Measurements from ENCODE around the gene VGLL4.

The VGLL4 gene

DNA sequence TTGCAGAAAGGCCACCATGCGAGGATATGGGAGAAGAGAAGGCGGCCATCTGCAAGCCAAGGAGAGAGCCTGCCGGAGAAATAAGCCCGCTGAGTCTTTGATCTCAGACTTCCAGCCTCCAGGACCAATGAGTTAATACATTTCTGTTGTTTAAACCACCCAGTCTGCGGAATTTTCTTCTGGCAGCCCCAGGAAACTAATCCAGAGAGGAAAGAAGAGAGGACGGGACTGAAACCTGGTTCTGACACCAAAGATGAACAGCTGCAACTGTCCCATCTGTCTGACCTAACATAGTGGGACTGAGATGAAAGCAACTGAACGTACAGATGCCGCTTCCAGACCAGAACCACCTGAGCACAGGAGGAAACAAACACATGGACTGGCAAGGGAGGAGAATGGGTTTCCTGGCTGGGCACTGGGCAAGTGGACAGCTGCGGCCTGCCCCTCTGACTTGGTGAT lies 32.3 kb downstream of the VGLL4 start:
- H3K27ac ChIP-seq (ENCODE audit: low read length), result no peak overlapping the region
- H3K9ac ChIP-seq (ENCODE audit: low read depth, low read length), result no peak overlapping the region
- TF ChIP-seq EZH2 (IDR thresholded peaks at IDR 0.05; ENCODE audit: borderline replicate concordance, low read depth, low read length, severe bottlenecking) (no peak), CTCF (IDR thresholded peaks at IDR 0.05; ENCODE audit: borderline replicate concordance, extremely low read depth, low read length, poor library complexity, severe bottlenecking) (no peak)
- no peak overlapping the region for H3K4me2 ChIP-seq (ENCODE audit: insufficient read depth, low read length)
- no peaks in the 10 kb centered on the region for H3K27me3 ChIP-seq (ENCODE audit: insufficient read depth, low read length, poor library complexity)
- no peak overlapping the region for H2AFZ ChIP-seq (ENCODE audit: low read depth, low read length)
- ATAC-seq (ENCODE audit: insufficient read depth, low read depth), result no peak
- H3K4me1 ChIP-seq (ENCODE audit: insufficient read depth, low read length), result no peaks in the 10 kb centered on the region
- H3K4me3 ChIP-seq (ENCODE audit: low read depth in 1 of 2, low read length in 2 of 2), result no peak overlapping the region
- peaks cover 100% of the 10 kb centered on the region for H3K79me2 ChIP-seq (ENCODE audit: insufficient read depth, low read length)
- peaks cover 26% of the 10 kb centered on the region for H3K36me3 ChIP-seq (ENCODE audit: insufficient read depth, low read length)
- peaks cover 95% of the 10 kb centered on the region for H4K20me1 ChIP-seq (ENCODE audit: insufficient read depth, low read length)
- H3K9me3 ChIP-seq (ENCODE audit: insufficient read depth, low read length, severe bottlenecking), result no peaks in the 10 kb centered on the region
- DNase-seq, result no peak

DNA sequence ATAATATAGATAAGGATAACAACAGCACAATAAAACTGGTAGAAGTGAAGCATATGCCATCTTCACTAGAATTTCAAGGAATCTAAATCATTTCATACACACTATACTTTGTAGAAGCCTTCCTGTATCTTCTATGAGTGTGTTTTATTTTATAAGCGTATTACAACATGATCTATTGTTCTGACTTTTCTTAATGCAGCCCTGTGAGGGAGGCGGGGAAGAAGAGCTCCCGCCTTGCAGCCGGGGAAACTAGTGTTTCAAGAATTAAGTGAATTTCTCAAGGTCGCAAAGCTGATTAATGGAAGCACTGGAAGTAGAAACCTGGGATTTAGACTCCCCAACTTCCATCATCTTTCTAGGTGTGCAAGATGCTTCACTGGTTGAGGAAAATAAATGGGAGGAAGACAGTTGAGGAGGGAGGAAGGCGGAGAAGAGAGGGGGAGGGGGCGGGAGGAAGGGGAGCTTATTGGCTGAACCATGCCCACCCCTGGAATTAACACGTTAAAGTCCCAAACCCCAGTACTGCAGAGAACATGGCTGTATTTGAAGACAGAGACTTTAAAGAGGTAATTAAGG lies 32.9 kb downstream of the VGLL4 start:
- Histone ChIP-seq H2AFZ (ENCODE audit: low read depth, low read length) (no peak overlapping the region), H3K4me3 (ENCODE audit: low read depth in 1 of 2, low read length in 2 of 2) (no peak overlapping the region), H3K27ac (ENCODE audit: low read length) (no peak overlapping the region), H3K4me2 (ENCODE audit: insufficient read depth, low read length) (no peak overlapping the region), H3K27me3 (ENCODE audit: insufficient read depth, low read length, poor library complexity) (no peaks in the 10 kb centered on the region), H3K9me3 (ENCODE audit: insufficient read depth, low read length, severe bottlenecking) (no peaks in the 10 kb centered on the region), H3K4me1 (ENCODE audit: insufficient read depth, low read length) (no peaks in the 10 kb centered on the region), H3K36me3 (ENCODE audit: insufficient read depth, low read length) (peaks cover 32% of the 10 kb centered on the region), H3K9ac (ENCODE audit: low read depth, low read length) (no peak overlapping the region), H3K79me2 (ENCODE audit: insufficient read depth, low read length) (peaks cover 100% of the 10 kb centered on the region), H4K20me1 (ENCODE audit: insufficient read depth, low read length) (peaks cover 95% of the 10 kb centered on the region)
- ATAC-seq (ENCODE audit: insufficient read depth, low read depth) (no peak), DNase-seq (no peak)
- TF ChIP-seq EZH2 (IDR thresholded peaks at IDR 0.05; ENCODE audit: borderline replicate concordance, low read depth, low read length, severe bottlenecking) (no peak), CTCF (IDR thresholded peaks at IDR 0.05; ENCODE audit: borderline replicate concordance, extremely low read depth, low read length, poor library complexity, severe bottlenecking) (no peak)

DNA sequence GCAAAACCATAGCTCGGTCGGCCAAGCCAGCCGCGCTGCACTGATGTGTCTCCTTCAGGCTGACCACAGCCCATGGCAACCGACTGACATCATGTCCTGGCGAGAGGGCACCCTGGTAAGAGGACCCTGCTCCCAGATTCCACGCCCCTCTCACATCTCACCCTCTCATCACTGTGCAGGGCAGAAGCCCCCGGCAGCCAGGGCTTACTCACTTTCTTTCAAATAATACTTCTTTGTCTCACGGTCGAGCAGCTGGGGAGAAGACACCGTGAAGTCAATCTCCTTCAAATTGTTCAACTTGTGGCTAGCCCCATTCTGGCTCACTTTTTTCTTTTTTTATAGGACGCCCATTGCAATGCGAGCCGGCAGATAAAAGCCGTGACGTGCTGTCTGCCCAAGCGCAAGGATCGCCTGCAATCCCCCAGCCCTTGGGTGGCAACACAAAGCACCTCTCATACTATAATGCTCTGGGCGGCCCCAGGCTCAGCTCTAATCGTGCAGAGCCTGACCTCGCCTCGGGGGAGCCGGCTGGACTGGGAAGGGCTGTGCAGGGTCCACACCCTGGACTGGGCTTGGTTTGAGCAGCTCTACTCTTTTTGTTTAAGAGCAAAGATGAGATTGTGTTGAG lies 33.6 kb downstream of the VGLL4 start:
- Histone ChIP-seq H3K9me3 (ENCODE audit: insufficient read depth, low read length, severe bottlenecking) (no peaks in the 10 kb centered on the region), H3K27ac (ENCODE audit: low read length) (no peak overlapping the region), H3K79me2 (ENCODE audit: insufficient read depth, low read length) (peaks cover 100% of the 10 kb centered on the region), H3K4me3 (ENCODE audit: low read depth in 1 of 2, low read length in 2 of 2) (no peak overlapping the region), H3K4me2 (ENCODE audit: insufficient read depth, low read length) (no peak overlapping the region), H3K4me1 (ENCODE audit: insufficient read depth, low read length) (no peaks in the 10 kb centered on the region), H3K36me3 (ENCODE audit: insufficient read depth, low read length) (peaks cover 33% of the 10 kb centered on the region), H4K20me1 (ENCODE audit: insufficient read depth, low read length) (peaks cover 96% of the 10 kb centered on the region), H3K27me3 (ENCODE audit: insufficient read depth, low read length, poor library complexity) (no peaks in the 10 kb centered on the region), H2AFZ (ENCODE audit: low read depth, low read length) (no peak overlapping the region), H3K9ac (ENCODE audit: low read depth, low read length) (no peak overlapping the region)
- ATAC-seq (ENCODE audit: insufficient read depth, low read depth) (no peak), DNase-seq (no peak)
- no peak for TF ChIP-seq CTCF (IDR thresholded peaks at IDR 0.05; ENCODE audit: borderline replicate concordance, extremely low read depth, low read length, poor library complexity, severe bottlenecking)
- no peak for TF ChIP-seq EZH2 (IDR thresholded peaks at IDR 0.05; ENCODE audit: borderline replicate concordance, low read depth, low read length, severe bottlenecking)
